Adrenal gland (tissue), 12 donors: ENCODE results near the gene BABAM2. TPM values are rescaled to one million over a fixed set of nuclear protein-coding genes. Genes with fewer than 3 reads are reported as not detected.

Experiments used
- DNase-seq, 7 donors: peaks; one replicate each; pipeline ENCODE4 v3.0.0-alpha.2; 2019 to 2020
- H3K27ac ChIP-seq, 5 donors: fragments of 200-600 bp; sonication (generic) in 4 of 5; 1 replicate in 3 of 5; 2 replicates in 2 of 5; pipeline versions ENCODE4 v1.5.1 to v1.8.0; 2016 to 2020; ENCODE audit warnings: mild to moderate bottlenecking in 1 of 5
- H3K27me3 ChIP-seq: fragments of 200-600 bp; 2 replicates; pipeline ENCODE4 v1.8.0; 2021
- H3K36me3 ChIP-seq, 2 donors: fragments of 200-600 bp; replicated peaks in 1 of 2; 1 replicate in 1 of 2; 2 replicates in 1 of 2; pipeline versions ENCODE4 v1.5.1 to v1.8.0; 2018 to 2022
- H3K4me1 ChIP-seq, 2 donors: fragments of 200-600 bp; replicated peaks in 1 of 2; 1 replicate in 1 of 2; 2 replicates in 1 of 2; pipeline versions ENCODE4 v1.5.1 to v1.8.0; 2018 to 2021
- H3K4me3 ChIP-seq, 4 donors: fragments of 200-600 bp; sonication (generic) in 3 of 4; one replicate each; pipeline ENCODE4 v1.5.1; 2016 to 2018
- H3K9me3 ChIP-seq, 3 donors: fragments of 200-600 bp; sonication (generic) in 1 of 3; replicated peaks in 1 of 3; 1 replicate in 2 of 3; 2 replicates in 1 of 3; pipeline versions ENCODE4 v1.5.1 to v1.8.0; 2016 to 2021
- CTCF ChIP-seq, 6 experiments: fragments of 450-650 bp in 4 of 6; fragments of 200-600 bp in 2 of 6; sonication (generic) in 1 of 6; IDR thresholded peaks; 1 replicate in 5 of 6; 2 replicates in 1 of 6; pipeline versions ENCODE4 v1.5.1 to v1.8.0; 2016 to 2021; ENCODE audit warnings: antibody characterized with exemption in 6 of 6, mild to moderate bottlenecking in 2 of 6, moderate library complexity in 1 of 6
- POLR2A ChIP-seq, 2 donors: fragments of 450-650 bp; IDR thresholded peaks; one replicate each; pipeline ENCODE4 v1.6.1; 2017; ENCODE audit warnings: antibody characterized with exemption in 2 of 2, mild to moderate bottlenecking in 2 of 2, moderate library complexity in 1 of 2
- WGBS, 4 donors: extraction: QIAGEN DNeasy Blood & Tissue Kit in 2 of 4; methylation state at CpG; one replicate each; pipeline versions ENCODE4 v1.1.5 to v1.1.7; 2013 to 2017; 5-methylcytosine and 5-hydroxymethylcytosine counted together
- intact Hi-C, 2 donors: fragments of 100-400 bp; cut with DNase I; formaldehyde crosslinking; loops; one replicate each; pipeline versions ENCODE4 v1.14.1 to v1.15.0; 2022 to 2023
- polyA plus RNA-seq, 3 donors: library from polyadenylated mRNA; stranded (reverse); fragments of 200-250 nt in 2 of 3; fragments of 350-450 nt in 1 of 3; fragmentation: Illumina TruSeq in 1 of 3; extraction: RNeasy Lipid Tissue Mini Kit (QIAGEN cat#74804) in 1 of 3; gene quantifications; one replicate each; pipeline ENCODE4 v1.2.3, GENCODE V29; 2013 to 2014
- total RNA-seq, 9 donors: library from RNA; depleted of rRNA in 4 of 9; stranded (reverse); fragments of >200 nt in 4 of 9; fragments of 120-200 nt in 1 of 9; fragmentation: NEBNext Ultra II Directional in 1 of 9; extraction: Animal tissue kit (Norgen Biotek cat#: 25700) in 1 of 9; gene quantifications; one replicate each; pipeline versions ENCODE4 v1.1.0 to v1.2.4, GENCODE V29; 2013 to 2023
- donor health status: healthy with polysubstance abuse.
- donor health status: Bipolar disorder and iron deficiency.
- donor health status: DM: yes; HTN: yes; CAD: no.
- donor health status: DM: no; HTN: no; CAD: no.
- donor health status: DM: no; HTN: no; CAD: no.
- donor health status: DM: yes; HTN: yes; CAD: no.

Gene BABAM2
- total and polyA plus RNA-seq, 12 donors = 88.2 to 925 (median 357) TPM

DNA sequence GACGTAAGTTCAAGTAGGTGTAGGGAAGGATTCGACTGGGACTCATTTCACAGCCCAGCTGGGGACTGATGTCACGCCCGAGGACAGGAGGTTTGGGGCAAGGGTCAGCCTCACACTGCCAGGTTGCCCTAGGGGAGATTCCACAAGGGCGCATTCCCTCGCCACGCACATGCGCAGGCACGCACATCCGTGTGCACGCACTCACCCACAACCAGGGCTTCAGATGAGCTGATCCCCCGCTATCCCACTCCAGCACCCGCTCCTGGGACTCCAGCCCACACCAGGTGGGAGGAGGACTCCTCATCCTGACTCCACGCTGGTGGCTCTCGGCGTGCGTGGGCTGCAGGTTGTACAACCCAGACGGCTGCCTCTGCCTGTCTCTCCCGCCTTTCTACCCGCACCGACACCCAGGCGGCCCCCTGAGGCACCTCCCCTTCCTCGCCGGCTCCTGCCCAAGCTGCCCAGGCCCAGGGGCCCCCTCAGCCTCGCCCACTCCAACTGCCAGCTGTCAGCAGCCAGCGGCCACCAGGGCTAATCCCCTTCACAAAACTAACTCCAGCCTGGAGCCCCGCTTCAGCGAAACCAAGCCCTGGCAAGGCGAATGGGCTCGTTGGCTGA, 454.3 kb downstream of the BABAM2 start:
- Histone ChIP-seq H3K9me3 (no peaks in the 10 kb centered on the region), H3K36me3 (no peaks in the 10 kb centered on the region), H3K4me1 (peaks cover 8 to 37% of the 10 kb centered on the region in 2 donors), H3K4me3 (no peak overlapping the region), H3K27ac (no peak overlapping the region), H3K27me3 (no peaks in the 10 kb centered on the region)
- 90 to 95% (median 94%) methylated on average over 28 to 30 of the region's 30 CpGs for WGBS, 4 donors
- TF ChIP-seq CTCF (IDR thresholded peaks at IDR 0.05) (no peak), POLR2A (IDR thresholded peaks at IDR 0.05) (no peak)
- DNase-seq = no peak
- intact Hi-C loops = no loop called here

DNA sequence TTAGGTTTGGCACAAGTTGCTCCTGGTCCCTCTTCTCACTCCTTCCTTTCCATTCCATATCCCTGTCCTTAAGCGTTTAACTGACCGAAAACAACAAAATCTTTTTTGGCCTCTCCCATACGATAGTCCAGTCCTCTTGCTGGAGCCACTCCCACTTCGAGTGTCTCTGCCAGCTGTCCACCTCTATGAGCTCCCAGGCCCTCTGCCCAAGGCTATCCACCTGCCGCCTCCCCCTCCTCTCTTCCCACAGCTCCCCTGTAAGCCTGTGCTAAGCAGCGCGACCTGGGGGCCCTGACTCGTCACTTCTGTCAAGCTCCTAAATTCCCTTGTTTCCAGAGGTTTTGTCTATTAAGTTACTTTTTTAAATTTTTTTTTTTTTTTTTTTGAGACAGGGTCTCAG, 455.1 kb downstream of the BABAM2 start:
- Histone ChIP-seq H3K4me3 (no peak overlapping the region), H3K27me3 (no peaks in the 10 kb centered on the region), H3K36me3 (no peaks in the 10 kb centered on the region), H3K9me3 (no peaks in the 10 kb centered on the region), H3K4me1 (peaks cover 8 to 36% of the 10 kb centered on the region in 2 donors), H3K27ac (no peak overlapping the region)
- 51 to 79% (median 68%) methylated on average over 8 of the region's 8 CpGs for WGBS, 4 donors
- TF ChIP-seq POLR2A (IDR thresholded peaks at IDR 0.05) (no peak), CTCF (IDR thresholded peaks at IDR 0.05) (no peak)
- intact Hi-C loops = no loop called here
- DNase-seq = peak in 1 of 7 donors; percentile 31

DNA sequence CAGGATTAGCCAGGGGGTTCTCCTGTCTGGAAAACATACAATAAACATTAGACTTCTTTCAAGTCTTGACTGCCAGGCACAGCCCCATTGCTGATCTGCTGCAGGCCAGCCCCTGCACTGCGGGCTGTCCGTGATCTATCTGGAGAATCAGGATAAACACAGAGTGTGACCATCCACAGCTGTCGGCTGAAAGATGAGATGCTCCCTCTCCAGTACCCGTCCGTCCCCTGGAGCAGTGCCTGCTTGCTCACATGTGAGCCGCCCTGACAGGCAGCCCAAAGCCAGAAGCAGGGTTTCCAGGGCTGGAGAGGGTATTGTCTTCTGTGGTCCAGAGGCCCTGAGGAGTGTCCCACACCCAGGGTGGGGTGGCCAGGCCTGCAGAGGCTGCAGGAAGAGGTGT, 456.1 kb downstream of the BABAM2 start:
- TF ChIP-seq CTCF (IDR thresholded peaks at IDR 0.05) (no peak), POLR2A (IDR thresholded peaks at IDR 0.05) (no peak)
- Histone ChIP-seq H3K27me3 (no peaks in the 10 kb centered on the region), H3K36me3 (no peaks in the 10 kb centered on the region), H3K27ac (no peak overlapping the region), H3K4me3 (no peak overlapping the region), H3K9me3 (no peaks in the 10 kb centered on the region), H3K4me1 (peaks cover 8 to 27% of the 10 kb centered on the region in 2 donors)
- 71 to 86% (median 81%) methylated on average over 4 to 6 of the region's 6 CpGs; no CpG with 5 or more reads in 1 of the 4 donors for WGBS, 4 donors
- no peak for DNase-seq
- intact Hi-C loops = no loop called here

- TF ChIP-seq CTCF (IDR thresholded peaks at IDR 0.05) (no peak), POLR2A (IDR thresholded peaks at IDR 0.05) (no peak)
- WGBS, 4 donors = 95 to 100% (median 96%) methylated on average over 6 of the region's 6 CpGs
- no peak for DNase-seq
- Histone ChIP-seq H3K4me3 (no peak overlapping the region), H3K27ac (no peak overlapping the region), H3K4me1 (peaks cover 8 to 21% of the 10 kb centered on the region in 2 donors), H3K36me3 (no peaks in the 10 kb centered on the region), H3K27me3 (no peaks in the 10 kb centered on the region), H3K9me3 (no peaks in the 10 kb centered on the region)
- intact Hi-C loops = no loop called here
Measured at GRCh38 chr2:28347193-28347592, 456.7 kb downstream of the BABAM2 start.
